ENCODE measurements around the gene DCAF8L2.
"Not testable (repeated sequence)": the region's sequence is repeated elsewhere in the genome, so short reads cannot be mapped to it uniquely, and the experiment has no call there.

DCAF8L2 gene

DNA sequence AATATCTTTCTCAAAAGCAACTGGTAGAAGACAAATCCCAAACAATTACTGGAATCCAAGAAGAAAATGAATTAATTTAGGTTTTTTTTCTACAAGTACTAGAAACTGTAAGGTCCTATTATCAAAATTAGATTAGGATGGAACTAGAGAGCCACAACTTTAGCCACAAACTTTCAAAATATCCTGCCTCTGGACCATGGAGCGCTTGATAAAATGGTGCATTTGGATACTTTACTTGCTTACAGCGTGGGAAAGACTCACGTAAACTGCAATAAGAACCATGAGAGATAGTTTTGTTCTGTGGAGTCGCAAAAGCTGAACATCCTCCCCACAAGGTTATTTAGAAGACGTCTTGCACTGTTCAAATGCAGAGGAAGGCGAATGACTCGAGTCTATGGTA is at the start of gene DCAF8L2:
Gene DCAF8L2, plus strand, starts transcription at position 301 of the 400 bp plus-strand sequence. CDS start 156,552 bp downstream, outside the sequence.
- no peak for DNase-seq

DNA sequence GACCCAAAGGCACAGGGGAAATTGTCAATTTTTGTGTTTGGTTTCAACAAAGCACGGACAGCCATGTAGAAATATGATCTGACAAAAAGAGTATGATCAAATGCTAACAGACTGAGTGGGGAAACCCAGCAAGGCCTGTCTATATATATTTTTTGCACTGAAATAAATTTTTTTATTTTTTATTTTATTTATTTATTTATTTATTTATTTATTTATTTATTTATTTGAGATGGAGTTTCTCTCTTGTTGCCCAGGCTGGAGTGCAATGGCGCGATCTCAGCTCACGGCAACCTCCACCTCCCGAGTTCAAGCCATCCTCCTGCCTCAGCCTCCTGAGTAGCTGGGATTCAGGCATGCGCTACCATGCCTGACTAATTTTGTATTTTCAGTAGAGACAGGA is 49.0 kb upstream of the DCAF8L2 start:
- DNase-seq, result not testable (repeated sequence)

DNA sequence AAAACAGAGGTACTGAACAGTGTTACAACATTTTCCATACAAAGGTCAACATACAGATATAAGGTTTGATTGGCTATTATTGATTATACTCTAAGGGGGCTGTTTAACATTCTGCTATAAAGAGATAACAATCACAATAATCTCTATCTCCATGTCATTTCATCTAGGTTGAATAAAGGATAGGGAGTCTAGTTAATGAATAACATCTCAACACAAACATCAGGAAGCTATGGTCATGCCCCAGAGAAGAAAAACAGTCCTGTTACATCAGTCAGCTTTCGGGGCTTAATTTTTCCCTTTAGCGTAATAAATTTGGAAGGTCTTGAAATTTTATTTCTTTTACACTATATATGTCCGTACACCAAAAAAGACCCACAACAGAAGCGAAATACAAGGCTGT is 41.5 kb upstream of the DCAF8L2 start:
- DNase-seq, result no peak

DNA sequence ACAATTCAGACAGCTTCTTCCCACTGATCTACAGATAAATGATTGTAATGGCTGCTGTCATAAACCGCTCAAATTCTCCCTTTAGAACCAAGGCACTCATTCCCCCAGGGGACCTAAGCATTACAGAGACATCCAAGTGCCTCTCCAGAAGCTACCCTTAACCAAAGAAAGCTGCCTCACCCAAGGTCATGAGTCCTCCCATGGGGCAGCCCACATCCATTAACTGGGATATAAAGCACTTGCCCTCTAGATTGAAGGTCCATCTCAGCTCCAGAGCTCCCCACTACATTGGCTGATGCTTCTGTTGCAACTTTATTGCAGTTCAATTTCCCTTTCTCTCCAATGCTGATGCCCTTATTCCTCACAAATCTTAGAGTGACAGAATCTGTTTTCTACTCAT is 40.5 kb upstream of the DCAF8L2 start:
- DNase-seq, result no peak

DNA sequence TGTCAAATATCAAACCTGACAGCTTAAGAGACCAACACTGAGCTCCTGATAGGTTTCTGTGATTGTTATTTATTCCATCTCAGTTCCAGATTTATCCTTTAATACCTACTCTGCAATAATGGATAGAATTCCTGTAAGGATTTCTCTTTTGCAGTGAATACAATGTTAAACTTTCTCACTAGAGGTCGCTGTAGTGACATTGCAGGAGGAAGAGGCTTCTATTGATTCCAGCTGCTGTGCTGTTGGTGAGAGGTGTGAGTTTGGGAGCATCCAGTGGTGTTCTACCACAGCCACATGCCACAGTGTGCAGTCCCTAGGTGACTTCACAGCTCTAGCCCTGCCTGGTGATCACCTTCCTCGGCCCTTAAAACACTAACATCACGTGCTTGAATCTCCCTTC is 34.6 kb upstream of the DCAF8L2 start:
- no peak for DNase-seq

DNA sequence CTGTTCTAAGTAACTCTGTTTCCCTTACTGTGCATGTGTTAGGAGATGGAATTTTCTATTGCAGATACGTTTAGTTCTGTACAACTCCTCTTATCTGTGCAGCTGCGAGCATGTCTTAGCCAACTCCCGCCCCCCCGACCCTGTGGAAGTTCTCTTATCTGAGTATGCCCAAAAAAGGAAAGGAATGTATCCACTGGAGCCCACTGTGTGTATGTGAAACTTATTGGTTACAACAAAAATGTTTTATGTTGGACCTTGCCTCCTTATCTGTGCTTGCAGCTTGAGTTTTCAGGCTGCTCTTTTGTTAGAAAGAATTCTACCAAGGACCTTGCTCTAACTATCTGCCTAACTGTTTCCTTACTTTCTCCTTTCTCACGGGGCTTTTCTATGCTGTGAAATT is 24.2 kb upstream of the DCAF8L2 start:
- DNase-seq, result no peak

DNA sequence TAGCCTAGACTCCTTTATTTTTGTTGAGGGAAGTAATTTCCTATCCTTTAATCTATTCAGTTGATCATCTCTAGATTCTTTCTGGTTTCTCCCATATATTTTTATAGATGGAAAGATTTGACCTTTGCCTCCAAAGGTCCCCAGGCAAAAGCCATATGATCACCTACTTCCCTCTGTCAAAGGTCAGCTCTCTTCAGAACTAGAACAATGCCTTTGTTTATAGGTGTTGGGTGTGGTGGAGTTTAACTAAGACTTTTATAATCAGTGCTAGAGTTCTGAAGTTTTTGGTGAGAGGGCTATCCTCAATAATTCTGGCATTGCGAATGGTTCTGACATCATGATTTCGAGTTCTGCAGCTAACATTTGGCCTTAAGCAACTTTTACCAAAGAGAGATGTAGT is 19.0 kb upstream of the DCAF8L2 start:
- DNase-seq, result no peak

DNA sequence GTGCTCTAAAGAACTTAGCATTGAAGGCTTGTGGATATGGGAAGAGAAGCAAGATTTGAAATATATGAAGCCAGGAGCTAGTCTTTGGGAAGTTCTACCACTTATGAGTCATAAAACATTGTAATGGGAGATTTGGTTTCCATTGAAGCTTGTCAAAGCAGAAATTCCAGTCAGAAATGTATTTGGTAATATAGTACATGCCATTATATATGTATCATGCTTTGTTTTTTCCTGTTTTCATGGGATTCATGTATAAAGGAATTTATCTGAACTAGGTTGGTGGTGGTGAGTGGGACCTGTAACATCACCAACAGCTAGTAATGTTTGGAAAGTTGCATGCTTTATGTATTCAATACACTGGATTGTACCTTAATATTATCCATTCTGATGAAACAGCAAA is 14.6 kb upstream of the DCAF8L2 start:
- DNase-seq, result no peak

DNA sequence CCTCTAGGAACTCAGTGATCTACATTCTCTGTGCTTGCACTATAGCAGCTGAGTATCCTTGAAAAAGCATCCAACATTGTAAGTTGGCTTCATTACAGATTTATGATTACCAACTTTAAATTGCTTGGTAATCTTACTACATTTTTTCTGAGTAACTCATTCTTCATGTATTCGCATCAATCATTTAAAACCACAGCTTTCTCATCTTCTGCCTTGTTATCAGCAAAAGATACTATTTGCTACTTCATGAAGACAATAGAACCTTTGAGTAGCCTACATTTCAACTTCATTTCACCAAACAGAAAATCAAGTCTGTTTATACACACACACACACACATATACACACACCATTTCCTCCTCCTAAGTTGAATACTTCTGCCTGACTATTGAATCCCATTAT is 6.2 kb upstream of the DCAF8L2 start:
- DNase-seq, result no peak

DNA sequence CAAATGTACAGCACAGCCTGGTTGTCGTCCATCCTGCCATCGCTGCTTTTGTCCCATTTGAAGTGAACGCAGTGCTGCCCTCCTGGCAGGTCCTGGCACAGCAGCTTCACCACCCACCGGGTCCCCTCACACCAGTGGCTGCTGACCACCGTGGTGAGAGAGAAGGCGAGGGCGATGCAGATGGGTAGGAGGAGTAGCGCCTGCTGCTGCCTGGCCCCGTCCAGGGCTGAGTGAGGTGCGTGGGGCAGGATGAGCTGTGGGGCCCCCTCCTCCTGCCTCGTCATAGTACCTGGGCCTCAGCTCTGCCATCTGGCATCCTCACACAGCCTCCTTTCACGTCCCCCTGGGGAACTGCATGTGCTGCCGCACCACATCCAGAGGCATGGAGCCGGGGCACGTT is 1.8 kb downstream of the DCAF8L2 start:
- DNase-seq, result no peak

DNA sequence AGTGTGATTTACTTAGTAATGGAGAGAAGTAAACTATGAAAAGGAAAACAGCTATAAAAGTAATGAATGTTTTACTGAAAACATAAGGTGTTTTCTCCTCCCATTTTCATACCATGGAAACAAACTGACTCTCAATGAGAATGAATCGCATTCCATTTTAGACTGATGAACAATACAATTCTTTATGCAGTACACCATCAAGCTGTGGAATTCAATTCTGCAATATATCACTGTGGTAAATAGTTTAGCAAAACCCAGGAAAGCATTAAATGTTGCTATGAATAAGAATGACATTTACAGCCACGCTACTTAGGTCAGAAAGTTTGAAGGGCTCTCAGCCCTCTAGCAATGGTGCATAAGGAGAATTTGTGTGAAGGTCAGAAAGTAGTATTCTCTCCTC is 7.4 kb downstream of the DCAF8L2 start:
- DNase-seq, result no peak

DNA sequence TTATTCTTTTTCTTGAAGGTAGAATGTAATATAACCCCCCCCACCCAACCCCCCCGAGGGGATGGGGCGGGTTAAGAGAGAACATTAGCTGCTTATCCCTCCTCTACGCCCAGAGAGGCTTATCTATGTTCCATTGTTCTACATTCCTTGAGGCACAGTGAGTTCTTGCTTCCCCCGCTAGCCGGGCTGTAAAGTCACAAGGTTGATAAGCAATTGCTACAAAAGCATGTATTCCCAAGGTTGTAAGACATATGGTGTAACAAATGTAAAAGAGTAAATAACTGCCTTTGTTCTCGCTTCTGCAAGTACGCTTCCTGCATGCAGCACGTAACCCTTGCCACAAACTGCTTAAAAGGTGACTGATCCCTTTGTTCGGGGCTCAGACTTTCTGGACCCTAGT is 8.2 kb downstream of the DCAF8L2 start:
- DNase-seq, result no peak

DNA sequence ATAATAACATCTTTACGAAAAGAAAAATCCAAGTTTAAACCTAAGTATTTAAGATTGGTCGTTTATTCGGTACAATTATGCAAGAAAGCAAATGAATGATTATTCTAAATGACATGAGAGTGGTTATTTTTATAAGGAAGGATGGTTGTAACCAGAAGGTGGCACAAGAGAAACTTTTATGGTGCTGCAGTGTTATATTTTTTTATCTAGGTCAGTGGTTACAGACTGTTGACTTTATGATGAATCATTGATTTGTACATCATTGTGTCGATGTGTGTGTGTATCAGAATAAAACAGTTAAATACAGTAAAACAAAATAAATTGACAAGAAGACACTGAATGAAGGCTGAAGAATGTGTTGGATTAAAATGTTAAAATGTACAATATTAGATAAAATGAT is 9.8 kb downstream of the DCAF8L2 start:
- no peak for DNase-seq

DNA sequence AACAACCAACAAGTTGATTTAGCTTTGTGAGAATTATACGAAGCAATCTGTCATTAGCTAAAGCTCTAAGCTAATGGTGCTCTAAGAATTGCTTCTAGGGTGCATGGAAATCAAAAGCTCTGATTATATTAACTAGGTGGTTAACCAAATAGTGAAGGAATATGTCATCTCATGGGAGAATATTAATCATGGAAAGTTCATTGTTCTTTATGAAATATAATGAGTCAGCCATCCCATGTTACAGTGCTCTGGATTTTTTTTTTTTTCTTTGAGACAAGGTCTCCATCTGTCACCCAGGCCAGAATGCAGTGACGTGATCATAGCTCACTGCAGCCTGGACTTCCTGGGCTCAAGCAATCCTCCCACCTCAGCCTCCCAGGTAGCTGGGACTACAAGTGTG is 10.5 kb downstream of the DCAF8L2 start:
- DNase-seq, result no peak

DNA sequence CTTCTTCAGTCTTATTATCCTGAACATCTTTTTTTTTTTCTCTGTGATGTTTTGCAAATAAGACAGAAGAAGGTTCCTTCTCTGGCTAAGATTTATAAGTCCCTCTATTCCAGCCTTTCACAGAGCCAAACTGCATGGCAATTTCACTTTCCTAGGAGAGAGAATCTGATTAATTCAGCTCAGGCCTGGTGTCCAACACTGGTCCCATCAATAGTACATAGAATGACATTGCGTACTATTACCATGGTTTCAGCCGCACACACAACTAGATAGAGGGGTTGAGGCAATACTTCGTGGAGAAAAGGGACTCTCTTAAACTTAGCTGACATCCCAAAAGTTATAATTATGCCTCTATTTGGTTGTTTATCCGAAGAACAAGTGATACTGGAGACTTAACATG is 18.5 kb downstream of the DCAF8L2 start:
- DNase-seq, result no peak

DNA sequence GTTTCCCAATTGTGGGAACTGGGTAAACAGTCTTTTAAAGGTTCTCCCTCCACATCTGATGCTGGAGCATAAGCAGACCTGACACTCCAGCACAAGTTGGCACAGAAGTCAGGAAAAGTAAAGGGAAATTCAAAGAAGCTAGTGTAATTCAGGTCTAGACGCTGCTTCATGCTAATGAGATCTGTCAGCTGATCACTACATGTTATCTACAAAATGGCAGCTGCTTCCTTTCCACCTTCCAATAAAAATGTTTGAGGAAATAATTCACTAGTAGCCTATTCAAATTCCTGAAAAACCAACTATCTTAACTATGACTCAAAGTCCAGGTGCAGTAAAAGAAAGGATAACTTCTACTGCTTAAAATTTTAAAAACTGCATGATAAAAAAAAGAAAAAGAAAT is 29.3 kb downstream of the DCAF8L2 start:
- DNase-seq, result no peak

DNA sequence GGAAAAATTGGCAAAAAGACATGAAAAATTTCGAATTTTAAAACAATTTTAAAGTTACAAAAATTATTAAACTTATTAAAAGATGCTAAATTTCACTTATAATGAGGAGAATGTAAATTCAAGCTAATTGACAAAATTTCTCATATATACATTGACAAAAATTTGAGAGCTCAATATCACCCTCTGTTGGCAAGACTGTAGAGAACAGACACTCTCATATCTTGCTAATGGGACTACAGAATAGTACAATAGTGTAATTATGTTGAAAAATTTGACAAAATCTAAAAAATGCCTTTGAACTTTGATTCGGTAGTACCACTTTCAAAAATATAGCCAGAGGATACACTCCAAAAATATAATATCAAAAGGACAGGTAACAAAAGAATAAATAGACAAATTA is 29.8 kb downstream of the DCAF8L2 start:
- no peak for DNase-seq

DNA sequence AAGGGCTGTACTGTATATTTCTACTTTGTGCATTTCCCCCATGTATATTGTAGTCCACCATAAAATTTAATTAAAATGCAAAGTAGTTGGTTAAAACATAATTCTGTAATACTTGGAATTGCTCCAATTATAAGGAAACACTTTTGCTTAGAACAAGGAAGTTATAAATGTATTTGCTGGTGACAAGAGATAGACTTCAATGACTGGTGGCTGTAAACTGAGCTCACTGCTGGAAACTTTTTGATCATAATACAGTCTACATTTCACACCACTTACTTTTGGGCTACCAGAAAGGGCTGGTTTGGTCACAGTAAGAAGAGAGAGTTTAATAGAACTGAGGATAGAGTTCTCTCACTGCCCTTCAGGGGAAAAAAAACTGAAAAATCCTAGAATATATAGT is 32.7 kb downstream of the DCAF8L2 start:
- no peak for DNase-seq

DNA sequence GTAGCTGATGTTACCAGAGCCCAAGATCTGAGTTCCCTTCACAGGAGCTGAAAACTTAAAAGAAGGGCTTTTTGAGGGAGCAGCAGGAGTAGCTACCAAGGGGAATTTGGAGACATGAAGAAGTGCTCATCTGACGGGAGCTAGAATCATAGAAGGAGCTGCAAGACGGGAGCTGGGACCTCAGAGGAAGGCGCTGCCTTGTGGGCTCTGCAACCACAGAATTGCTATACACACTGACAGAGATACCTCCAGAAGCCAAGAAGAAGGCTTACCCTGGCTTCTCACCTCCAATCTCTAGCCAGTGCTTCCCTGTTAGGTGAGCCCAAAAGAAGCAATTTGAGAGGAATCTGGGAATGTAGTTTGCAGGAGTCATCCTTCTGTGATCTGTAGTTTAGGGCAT is 35.9 kb downstream of the DCAF8L2 start:
- DNase-seq, result no peak

DNA sequence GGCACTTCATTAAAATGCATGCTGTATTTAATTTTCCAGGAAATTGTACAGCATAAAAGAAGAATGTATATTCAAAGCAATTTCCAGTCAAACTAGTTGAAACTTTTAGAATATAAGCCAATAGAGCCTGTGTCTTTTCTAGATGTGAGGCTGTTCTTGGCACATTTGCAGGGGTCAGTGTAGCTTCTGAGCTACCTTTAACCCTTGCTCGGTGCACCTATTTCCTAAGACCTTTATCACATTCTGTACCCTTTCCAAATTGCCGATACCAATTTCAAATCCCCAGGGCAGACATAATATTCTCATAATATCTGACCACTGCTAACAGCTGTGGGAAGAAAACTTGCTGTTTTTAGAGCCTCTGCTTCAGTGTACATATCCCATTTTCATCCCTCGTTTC is 43.2 kb downstream of the DCAF8L2 start:
- no peak for DNase-seq

DNA sequence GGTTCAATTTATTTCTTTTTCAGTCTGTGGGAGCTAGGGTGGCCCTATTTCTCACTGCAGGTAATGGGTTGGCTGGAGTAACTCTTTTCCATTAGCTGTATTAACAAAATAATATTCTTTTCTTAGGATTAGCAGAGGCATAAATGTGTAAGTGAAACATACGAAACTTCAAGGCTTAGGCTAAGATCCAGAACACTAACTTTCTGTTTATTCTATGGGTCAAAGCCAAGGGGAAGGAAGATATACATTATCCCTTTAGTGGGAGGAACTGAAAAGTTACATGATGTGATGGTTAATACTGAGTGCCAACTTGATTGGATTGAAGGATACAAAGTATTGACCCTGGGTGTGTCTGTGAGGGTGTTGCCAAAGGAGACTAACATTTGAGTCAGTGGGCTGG is 66.4 kb downstream of the DCAF8L2 start:
- no peak for DNase-seq

DNA sequence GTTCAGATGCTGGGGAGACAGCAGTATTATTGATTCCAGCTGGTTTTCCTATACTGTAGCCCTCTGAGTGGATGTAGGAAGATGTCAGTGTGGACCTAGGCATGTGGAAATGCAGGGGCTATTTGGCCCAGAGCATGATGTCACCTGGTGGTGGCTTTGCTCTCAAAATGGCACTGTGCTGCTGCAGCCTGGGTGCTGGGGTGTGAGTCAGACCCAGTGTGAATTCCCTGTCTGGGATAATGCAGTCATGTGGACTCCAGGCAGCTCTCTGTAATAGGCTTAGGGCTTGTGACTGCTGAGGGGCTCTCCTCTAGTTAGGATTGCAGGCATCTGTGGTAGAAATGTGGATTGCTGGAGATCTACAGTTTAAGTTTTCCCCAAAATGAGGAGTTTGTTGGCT is 70.7 kb downstream of the DCAF8L2 start:
- DNase-seq, result no peak

DNA sequence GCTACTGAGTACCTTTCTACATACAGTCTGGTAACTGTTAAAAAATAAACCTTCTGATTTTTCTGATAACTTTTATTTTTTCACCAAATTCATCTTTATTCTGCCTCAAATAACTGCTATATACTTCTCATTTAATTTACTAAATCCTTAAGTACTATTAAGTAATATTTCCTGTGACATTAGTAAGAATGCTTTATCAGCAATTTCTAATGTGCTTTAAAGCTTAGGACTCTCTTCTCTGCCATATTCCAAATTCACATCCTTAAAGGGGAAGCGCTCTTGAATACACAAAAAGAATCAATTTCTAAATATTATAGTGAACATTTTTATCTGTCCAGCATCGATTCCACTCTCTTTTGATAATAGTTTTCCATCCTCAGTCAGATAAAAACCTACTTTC is 81.1 kb downstream of the DCAF8L2 start:
- no peak for DNase-seq

DNA sequence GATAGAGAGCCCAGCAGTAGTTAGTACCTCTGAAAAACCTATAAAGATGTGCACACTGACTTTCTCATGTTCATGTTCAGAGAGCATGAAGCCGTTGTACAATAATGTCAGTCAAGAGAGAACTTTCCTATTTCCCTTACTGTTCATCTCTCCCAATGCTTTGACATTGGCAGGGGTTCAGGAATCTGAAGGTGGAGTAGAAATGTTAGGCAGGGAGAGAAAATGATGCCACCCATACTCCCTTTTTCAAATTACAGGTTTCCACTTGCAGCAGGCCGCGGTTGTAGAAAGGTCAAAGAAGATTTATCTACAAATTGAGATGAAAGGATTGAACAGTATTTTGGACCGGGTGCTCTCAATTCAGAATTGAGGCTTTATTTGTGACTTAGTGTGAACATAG is 84.3 kb downstream of the DCAF8L2 start:
- no peak for DNase-seq

DNA sequence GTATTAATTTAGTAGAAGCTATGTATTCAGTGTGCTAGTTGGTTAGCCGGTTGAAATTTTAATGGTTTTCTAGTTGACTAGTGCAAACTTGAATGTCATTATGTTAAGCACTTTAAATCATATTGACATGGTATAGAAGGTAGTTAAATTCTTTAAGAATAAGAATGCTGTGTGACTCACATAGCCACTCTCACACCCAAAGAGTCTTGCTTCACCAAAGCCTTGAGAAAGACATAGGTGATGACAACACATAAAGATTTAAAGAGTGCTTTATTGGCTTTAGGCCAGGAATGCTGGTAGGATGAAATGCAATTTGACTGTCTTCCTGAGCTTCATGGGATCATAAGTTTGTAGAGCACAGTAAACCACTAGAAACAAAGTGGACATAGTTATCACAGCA is 85.3 kb downstream of the DCAF8L2 start:
- no peak for DNase-seq
